Kidney epithelial cell (primary cell): ENCODE results near the gene SLC22A17. TPM values are rescaled to one million over a fixed set of nuclear protein-coding genes. Genes with fewer than 3 reads are reported as not detected.
A peak's percentile ranks its signal among the peaks of the same experiment; 100 is the strongest.

Experiments
- DNase-seq: peaks from one replicate; pipeline ENCODE4 v3.0.0-alpha.2; 2010; ENCODE audit warnings: low read depth
- H3K27me3 ChIP-seq: 2 replicates; pipeline ENCODE4 v1.6.0; 2011; ENCODE audit warnings: low read length; ENCODE audit not compliant: control insufficient read depth, insufficient read depth
- H3K36me3 ChIP-seq: 2 replicates; pipeline ENCODE4 v1.5.1; 2011; ENCODE audit warnings: low read length; ENCODE audit not compliant: control insufficient read depth, insufficient read depth
- H3K4me3 ChIP-seq: 2 replicates; pipeline ENCODE4 v1.5.1; 2011; ENCODE audit warnings: low read depth, mild to moderate bottlenecking, control low read depth, low read length
- total RNA-seq: library from RNA; depleted of rRNA; stranded (reverse); fragments of >200 nt; gene quantifications from 2 replicates; pipeline ENCODE4 v1.2.3, GENCODE V29; 2015
- TF ChIP-seq, protein P1 (sequence below): IDR thresholded peaks from 2 replicates; pipeline ENCODE4 v1.5.1; 2011; ENCODE audit warnings: mild to moderate bottlenecking, moderate library complexity, low read length, control low read depth, inconsistent platforms; ENCODE audit not compliant: insufficient read depth, poor library complexity, severe bottlenecking

SLC22A17 gene
- total RNA-seq, 1 donor from 2014 or later: 7.8 TPM

DNA sequence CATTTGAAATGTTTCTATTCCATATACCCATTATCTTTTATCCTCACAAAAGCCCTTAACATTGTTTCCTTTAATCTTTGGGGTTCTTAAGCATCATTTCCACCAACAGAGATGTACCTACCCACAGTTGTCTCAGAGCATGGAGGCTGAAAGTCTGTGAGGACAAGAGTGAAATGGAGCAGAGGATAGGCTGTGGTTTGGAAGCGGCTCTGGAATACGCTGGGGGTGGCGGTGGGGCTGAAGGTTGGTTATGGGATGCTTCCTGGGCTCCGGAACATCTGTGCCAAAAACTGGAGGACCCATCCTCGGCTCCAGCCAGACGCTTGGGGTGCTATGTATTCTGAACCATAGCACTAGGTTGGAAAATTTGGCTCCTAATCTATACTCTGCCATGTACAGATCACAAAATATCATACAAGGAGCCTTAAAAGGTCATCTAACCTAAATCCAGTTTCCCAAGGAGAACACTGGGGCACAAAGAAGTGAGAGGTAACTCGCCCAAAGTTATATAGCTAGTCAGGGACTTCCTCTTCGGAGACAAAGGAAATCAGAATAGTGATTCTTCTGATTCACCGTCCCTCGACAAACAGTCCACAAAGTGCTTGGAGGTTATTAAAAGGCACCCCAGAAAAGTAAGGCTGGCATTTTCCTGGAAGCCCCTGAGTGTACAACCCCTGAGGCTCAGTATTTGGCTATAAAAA, 52.6 kb downstream of the SLC22A17 start:
- TF ChIP-seq, protein P1, sequence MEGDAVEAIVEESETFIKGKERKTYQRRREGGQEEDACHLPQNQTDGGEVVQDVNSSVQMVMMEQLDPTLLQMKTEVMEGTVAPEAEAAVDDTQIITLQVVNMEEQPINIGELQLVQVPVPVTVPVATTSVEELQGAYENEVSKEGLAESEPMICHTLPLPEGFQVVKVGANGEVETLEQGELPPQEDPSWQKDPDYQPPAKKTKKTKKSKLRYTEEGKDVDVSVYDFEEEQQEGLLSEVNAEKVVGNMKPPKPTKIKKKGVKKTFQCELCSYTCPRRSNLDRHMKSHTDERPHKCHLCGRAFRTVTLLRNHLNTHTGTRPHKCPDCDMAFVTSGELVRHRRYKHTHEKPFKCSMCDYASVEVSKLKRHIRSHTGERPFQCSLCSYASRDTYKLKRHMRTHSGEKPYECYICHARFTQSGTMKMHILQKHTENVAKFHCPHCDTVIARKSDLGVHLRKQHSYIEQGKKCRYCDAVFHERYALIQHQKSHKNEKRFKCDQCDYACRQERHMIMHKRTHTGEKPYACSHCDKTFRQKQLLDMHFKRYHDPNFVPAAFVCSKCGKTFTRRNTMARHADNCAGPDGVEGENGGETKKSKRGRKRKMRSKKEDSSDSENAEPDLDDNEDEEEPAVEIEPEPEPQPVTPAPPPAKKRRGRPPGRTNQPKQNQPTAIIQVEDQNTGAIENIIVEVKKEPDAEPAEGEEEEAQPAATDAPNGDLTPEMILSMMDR: no peak
- no peak for DNase-seq
- H3K36me3 ChIP-seq: no peaks in the 10 kb centered on the region

DNA sequence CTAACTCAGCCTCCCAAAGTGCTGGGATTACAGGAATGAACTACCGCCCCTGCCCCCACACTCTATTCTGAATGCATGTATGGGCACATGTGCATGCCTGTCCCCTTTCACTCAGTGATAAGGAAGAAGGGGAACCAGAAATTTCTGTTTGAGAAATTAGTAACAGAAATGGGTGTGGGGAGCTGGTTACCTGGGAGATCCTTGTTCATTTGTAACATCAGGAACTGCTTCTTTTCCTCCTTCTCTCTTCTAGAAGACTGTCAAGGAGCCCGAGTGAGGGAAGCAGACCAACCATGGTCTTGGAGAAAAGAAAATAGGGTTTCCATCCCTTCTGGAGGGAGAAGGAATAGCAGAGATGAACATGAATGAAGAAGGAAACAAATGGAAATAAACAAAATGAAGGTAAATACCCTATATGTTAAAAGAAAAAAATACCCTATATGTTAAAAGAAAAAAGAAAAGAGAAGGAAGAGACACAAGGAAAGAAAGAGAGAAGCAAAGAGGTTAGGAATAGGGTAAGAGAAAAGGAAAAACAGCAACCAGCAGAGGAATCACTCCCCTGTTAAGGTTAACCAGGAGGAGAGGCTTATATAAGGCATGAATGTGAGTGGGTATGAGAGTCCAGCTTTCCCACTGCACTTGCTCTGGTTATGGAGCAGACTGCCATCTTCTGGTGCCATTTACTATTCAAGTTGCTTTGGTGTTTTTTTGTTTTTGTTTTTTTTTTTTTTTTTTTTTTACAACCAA, 53.3 kb downstream of the SLC22A17 start:
- Histone ChIP-seq H3K4me3 (no peak overlapping the region), H3K27me3 (no peaks in the 10 kb centered on the region), H3K36me3 (no peaks in the 10 kb centered on the region)
- TF ChIP-seq, protein P1: peak; percentile 46
- DNase-seq: no peak

More for the DNA sequence above, 52.6 kb downstream of the SLC22A17 start:
- peak overlapping the region; percentile 54 for H3K4me3 ChIP-seq
- no peaks in the 10 kb centered on the region for H3K27me3 ChIP-seq

DNA sequence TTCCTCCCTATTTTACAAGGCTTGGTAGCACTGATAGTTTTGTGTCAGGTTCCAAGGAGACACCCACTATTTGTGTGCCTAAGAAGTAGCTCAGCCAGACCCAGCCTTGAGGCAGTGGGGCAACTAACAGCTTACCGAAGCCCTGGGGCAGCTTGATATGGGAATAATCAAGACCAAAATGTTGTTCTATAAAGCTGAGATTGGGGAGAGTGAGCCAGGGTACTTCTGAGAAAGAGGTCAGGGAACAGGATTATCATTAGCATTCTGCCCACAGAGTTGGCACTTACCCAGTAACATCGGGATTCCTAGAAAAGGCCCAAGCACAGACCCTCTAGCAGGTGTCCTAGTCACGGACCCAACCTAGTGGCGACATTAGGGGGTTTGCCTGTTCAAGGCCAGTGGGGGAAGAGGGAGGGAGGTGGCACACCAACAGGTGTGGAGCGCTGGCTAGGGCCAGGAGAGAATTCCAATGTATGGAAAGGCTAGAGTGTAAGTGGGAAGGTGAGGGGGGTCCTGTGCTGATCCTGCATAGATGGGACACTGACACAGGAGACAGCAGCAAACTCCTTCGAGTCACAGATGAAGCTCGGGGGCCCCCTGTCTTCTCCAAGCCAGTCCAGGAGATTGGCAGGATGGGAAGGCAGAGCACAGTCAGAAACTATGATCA, 54.9 kb downstream of the SLC22A17 start:
- TF ChIP-seq, protein P1: no peak
- no peak for DNase-seq
- Histone ChIP-seq H3K4me3 (no peak overlapping the region), H3K27me3 (no peaks in the 10 kb centered on the region), H3K36me3 (no peaks in the 10 kb centered on the region)

DNA sequence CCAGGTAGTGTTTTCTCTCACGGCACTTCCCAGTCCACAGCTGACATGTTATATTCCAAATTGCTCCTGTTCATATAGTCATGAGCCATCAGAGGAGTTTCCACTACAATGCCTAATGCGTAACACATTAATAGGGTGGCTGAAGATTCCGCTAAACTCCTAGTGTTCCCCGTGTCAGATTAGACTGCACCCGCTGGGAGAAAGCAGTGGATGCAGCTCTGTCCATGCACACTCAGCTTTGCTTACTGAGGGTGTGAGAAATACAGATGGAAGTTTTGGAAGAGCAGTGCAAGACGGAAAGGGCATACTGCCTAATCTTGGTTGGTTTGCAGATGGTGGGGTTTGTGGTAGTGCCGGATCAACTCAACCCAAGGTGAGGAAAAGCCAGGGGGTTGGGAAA, 55.6 kb downstream of the SLC22A17 start:
- no peaks in the 10 kb centered on the region for H3K36me3 ChIP-seq
- H3K4me3 ChIP-seq: no peak overlapping the region
- no peak for DNase-seq
- no peaks in the 10 kb centered on the region for H3K27me3 ChIP-seq
- TF ChIP-seq, protein P1: no peak

Other genes with a start within 250 kb of the SLC22A17 start
- gene CIROP, start 247.9 kb downstream of the SLC22A17 start, total RNA-seq: not detected in 2 replicates
- gene CEBPE, start 233.6 kb downstream of the SLC22A17 start, total RNA-seq: not detected in 2 replicates
- gene SLC7A8, start 169.2 kb downstream of the SLC22A17 start, total RNA-seq: 2.3 and 3.5 TPM in 2 replicates
- not detected in 2 replicates for gene RNF212B, start 115.0 kb downstream of the SLC22A17 start, total RNA-seq
- gene HOMEZ, start 66.8 kb downstream of the SLC22A17 start, total RNA-seq: 11.9 and 24.3 TPM in 2 replicates
- 2.5 and 2.9 TPM in 2 replicates for gene PPP1R3E, start 50.0 kb downstream of the SLC22A17 start, total RNA-seq
- 16.2 and 21.3 TPM in 2 replicates for gene BCL2L2, start 46.1 kb downstream of the SLC22A17 start, total RNA-seq
- 61.4 and 70.7 TPM in 2 replicates for gene PABPN1, start 31.4 kb downstream of the SLC22A17 start, total RNA-seq
- 10.8 and 15.4 TPM in 2 replicates for gene EFS, start 12.3 kb upstream of the SLC22A17 start, total RNA-seq
- gene IL25, start 19.9 kb upstream of the SLC22A17 start, total RNA-seq: not detected in 2 replicates
- not detected in 2 replicates for gene CMTM5, start 24.2 kb upstream of the SLC22A17 start, total RNA-seq
- gene MYH6, start 55.4 kb upstream of the SLC22A17 start, total RNA-seq: not detected in 2 replicates
- gene MYH7, start 82.8 kb upstream of the SLC22A17 start, total RNA-seq: not detected in 2 replicates
- gene NGDN, start 116.8 kb upstream of the SLC22A17 start, total RNA-seq: 43.4 and 48.1 TPM in 2 replicates
- 2.3 and 2.6 TPM in 2 replicates for gene ZFHX2, start 198.9 kb upstream of the SLC22A17 start, total RNA-seq
- gene THTPA, start 203.4 kb upstream of the SLC22A17 start, total RNA-seq: 5.7 and 8.5 TPM in 2 replicates
- 93.2 and 93.4 TPM in 2 replicates for gene AP1G2, start 214.9 kb upstream of the SLC22A17 start, total RNA-seq
- 1.0 and 1.1 TPM in 2 replicates for gene JPH4, start 225.9 kb upstream of the SLC22A17 start, total RNA-seq